HepG2 (cell line): Measurements from ENCODE around the gene CCNF. TPM values are rescaled to one million over a fixed set of nuclear protein-coding genes. Genes with fewer than 3 reads are reported as not detected.

ENCODE experiments used
- BRD4 ChIP-seq: sonication (generic); formaldehyde crosslinking; IDR thresholded peaks from 2 replicates; pipeline ENCODE4 v1.4.0; 2020; ENCODE audit warnings: missing genetic modification reagents
- CBX2 ChIP-seq, 2 experiments: fragments of 200-600 bp in 1 of 2; sonication (generic); formaldehyde crosslinking in 1 of 2; IDR thresholded peaks; 2 replicates each; pipeline versions ENCODE4 v1.7.0 to v1.8.1; 2018 to 2022; ENCODE audit warnings: low read depth in 2 of 2, low read length in 1 of 2, mild to moderate bottlenecking in 1 of 2, missing genetic modification reagents in 1 of 2
- CREM ChIP-seq, 2 experiments: sonication (generic) in 1 of 2; formaldehyde crosslinking in 1 of 2; IDR thresholded peaks; 2 replicates each; pipeline versions ENCODE4 v1.4.0 to v1.6.1; 2016 to 2020; ENCODE audit warnings: antibody characterized with exemption in 1 of 2, mild to moderate bottlenecking in 1 of 2, missing genetic modification reagents in 1 of 2
- HNF4A ChIP-seq: sonication (generic); formaldehyde crosslinking; IDR thresholded peaks from 2 replicates; pipeline ENCODE4 v1.4.0; 2020; ENCODE audit warnings: missing genetic modification reagents
- MEF2D ChIP-seq: sonication (generic); formaldehyde crosslinking; IDR thresholded peaks from 2 replicates; pipeline ENCODE4 v1.5.1; 2020; ENCODE audit warnings: mild to moderate bottlenecking, missing genetic modification reagents
- MXI1 ChIP-seq: IDR thresholded peaks from 3 replicates; pipeline ENCODE4 v1.6.1; 2012; ENCODE audit warnings: low read depth, low read length, inconsistent platforms, borderline replicate concordance
- NAIF1 ChIP-seq: sonication (generic); formaldehyde crosslinking; IDR thresholded peaks from 2 replicates; pipeline ENCODE4 v1.5.0; 2020; ENCODE audit warnings: mild to moderate bottlenecking, missing genetic modification reagents, borderline replicate concordance
- NFKBIZ ChIP-seq: IDR thresholded peaks from 2 replicates; pipeline ENCODE4 v1.6.1; 2018; ENCODE audit warnings: missing genetic modification reagents, missing compliant biosample characterization
- NR2F6 ChIP-seq, 2 experiments: IDR thresholded peaks; 2 replicates each; pipeline ENCODE4 v1.6.1; 2016; ENCODE audit warnings: antibody characterized with exemption in 1 of 2, mild to moderate bottlenecking in 1 of 2
- PHF21A ChIP-seq: sonication (generic); formaldehyde crosslinking; IDR thresholded peaks from 2 replicates; pipeline ENCODE4 v1.5.0; 2020; ENCODE audit warnings: mild to moderate bottlenecking, missing genetic modification reagents
- SOX6 ChIP-seq, 2 experiments: fragments of 450-650 bp in 1 of 2; sonication (generic) in 1 of 2; formaldehyde crosslinking in 1 of 2; IDR thresholded peaks; 2 replicates each; pipeline versions ENCODE4 v1.4.0 to v1.6.1; 2017 to 2020; ENCODE audit warnings: antibody characterized with exemption in 1 of 2, mild to moderate bottlenecking in 1 of 2, missing genetic modification reagents in 1 of 2
- ZBTB38 ChIP-seq: sonication (generic); formaldehyde crosslinking; IDR thresholded peaks from 2 replicates; pipeline ENCODE4 v1.5.1; 2020; ENCODE audit warnings: mild to moderate bottlenecking, missing genetic modification reagents
- ZNF20 ChIP-seq: sonication (generic); formaldehyde crosslinking; IDR thresholded peaks from 2 replicates; pipeline ENCODE4 v1.4.0; 2020; ENCODE audit warnings: mild to moderate bottlenecking, moderate library complexity, missing genetic modification reagents
- ZNF230 ChIP-seq: sonication (generic); formaldehyde crosslinking; IDR thresholded peaks from 2 replicates; pipeline ENCODE4 v1.4.0; 2020; ENCODE audit warnings: mild to moderate bottlenecking, missing genetic modification reagents
- ZNF350 ChIP-seq: sonication (generic); formaldehyde crosslinking; IDR thresholded peaks from 2 replicates; pipeline ENCODE4 v1.4.0; 2020; ENCODE audit warnings: mild to moderate bottlenecking, low read depth, missing genetic modification reagents, borderline replicate concordance
- ZNF589 ChIP-seq: sonication (generic); formaldehyde crosslinking; conservative IDR thresholded peaks from 2 replicates; pipeline ENCODE4 v1.8.0; 2022; ENCODE audit warnings: mild to moderate bottlenecking, moderate library complexity, missing genetic modification reagents
- ZSCAN31 ChIP-seq: sonication (generic); formaldehyde crosslinking; IDR thresholded peaks from 2 replicates; pipeline ENCODE4 v1.5.0; 2020; ENCODE audit warnings: low read depth, mild to moderate bottlenecking, missing genetic modification reagents
- polyA plus RNA-seq, 8 experiments: library from polyadenylated mRNA; depleted of rRNA in 3 of 8; stranded (reverse) in 7 of 8; unstranded in 1 of 8; fragments of >200 nt; fragmentation: Illumina TruSeq in 4 of 8; extraction: Trizol in 4 of 8; gene quantifications; 2 replicates each; pipeline versions ENCODE4 v1.2.1 to v1.2.3, GENCODE V29; 2011 to 2016; ENCODE audit warnings: low read depth in 4 of 8, missing spikeins in 1 of 8, mixed read lengths in 1 of 8; ENCODE audit not compliant: insufficient read depth in 1 of 8
- total RNA-seq, 5 experiments: library from RNA; depleted of rRNA; stranded (reverse); fragments of >200 nt; fragmentation: Illumina TruSeq; extraction: Trizol; gene quantifications; 2 replicates each; pipeline ENCODE4 v1.2.3, GENCODE V29; 2016; ENCODE audit warnings: low read depth in 1 of 5
- TF ChIP-seq, protein P1 (sequence below): sonication (generic); formaldehyde crosslinking; IDR thresholded peaks from 2 replicates; pipeline ENCODE4 v1.4.0; 2020; ENCODE audit warnings: missing genetic modification reagents
- TF ChIP-seq, protein P2 (sequence below): conservative IDR thresholded peaks from 2 replicates; pipeline ENCODE4 v1.6.1; 2018; ENCODE audit warnings: missing genetic modification reagents
- TF ChIP-seq, protein P3 (sequence below): sonication (generic); formaldehyde crosslinking; IDR thresholded peaks from 2 replicates; pipeline ENCODE4 v1.8.0; 2022; ENCODE audit warnings: mild to moderate bottlenecking, missing genetic modification reagents; ENCODE audit not compliant: insufficient replicate concordance
- TF ChIP-seq, protein P4 (sequence below): sonication (generic); formaldehyde crosslinking; IDR thresholded peaks from 2 replicates; pipeline ENCODE4 v1.4.0; 2020; ENCODE audit warnings: missing genetic modification reagents

Gene CCNF
- total and polyA plus RNA-seq, 2 of the 13 experiments (the other 11 are each of a cell fraction or from before 2014, with no cell fraction given) = 6.4 to 22.8 TPM

DNA sequence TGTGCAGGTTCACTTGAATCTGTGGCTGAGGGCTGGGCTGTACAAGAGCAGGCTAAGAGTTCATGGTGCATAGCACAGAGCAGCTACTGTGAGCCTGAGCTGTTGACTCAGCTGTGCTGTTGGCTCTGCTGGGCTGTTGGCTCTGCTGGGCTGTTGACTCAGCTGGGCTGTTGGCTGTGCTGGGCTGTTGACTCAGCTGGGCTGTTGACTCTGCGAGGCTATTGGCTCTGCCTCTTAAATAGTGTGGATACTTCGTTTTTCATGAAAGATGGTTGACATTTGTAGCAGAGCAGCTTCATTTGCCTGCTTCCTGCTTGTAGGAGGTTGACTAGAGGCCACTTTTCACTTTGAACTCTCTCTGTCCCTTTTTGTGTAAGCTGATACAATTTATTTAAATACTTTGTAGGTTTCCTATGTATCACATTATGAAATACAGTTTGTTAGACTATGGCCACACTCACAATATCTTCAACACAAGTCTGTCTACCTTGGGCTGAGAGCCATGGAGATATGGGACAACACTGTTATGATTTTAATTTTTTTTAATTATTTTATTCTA lies 40.3 kb upstream of the CCNF start (continued):
- TF ChIP-seq, protein P1, sequence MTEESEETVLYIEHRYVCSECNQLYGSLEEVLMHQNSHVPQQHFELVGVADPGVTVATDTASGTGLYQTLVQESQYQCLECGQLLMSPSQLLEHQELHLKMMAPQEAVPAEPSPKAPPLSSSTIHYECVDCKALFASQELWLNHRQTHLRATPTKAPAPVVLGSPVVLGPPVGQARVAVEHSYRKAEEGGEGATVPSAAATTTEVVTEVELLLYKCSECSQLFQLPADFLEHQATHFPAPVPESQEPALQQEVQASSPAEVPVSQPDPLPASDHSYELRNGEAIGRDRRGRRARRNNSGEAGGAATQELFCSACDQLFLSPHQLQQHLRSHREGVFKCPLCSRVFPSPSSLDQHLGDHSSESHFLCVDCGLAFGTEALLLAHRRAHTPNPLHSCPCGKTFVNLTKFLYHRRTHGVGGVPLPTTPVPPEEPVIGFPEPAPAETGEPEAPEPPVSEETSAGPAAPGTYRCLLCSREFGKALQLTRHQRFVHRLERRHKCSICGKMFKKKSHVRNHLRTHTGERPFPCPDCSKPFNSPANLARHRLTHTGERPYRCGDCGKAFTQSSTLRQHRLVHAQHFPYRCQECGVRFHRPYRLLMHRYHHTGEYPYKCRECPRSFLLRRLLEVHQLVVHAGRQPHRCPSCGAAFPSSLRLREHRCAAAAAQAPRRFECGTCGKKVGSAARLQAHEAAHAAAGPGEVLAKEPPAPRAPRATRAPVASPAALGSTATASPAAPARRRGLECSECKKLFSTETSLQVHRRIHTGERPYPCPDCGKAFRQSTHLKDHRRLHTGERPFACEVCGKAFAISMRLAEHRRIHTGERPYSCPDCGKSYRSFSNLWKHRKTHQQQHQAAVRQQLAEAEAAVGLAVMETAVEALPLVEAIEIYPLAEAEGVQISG (CRISPR knock-in tag) = peak; percentile 45
- TF ChIP-seq BRD4 (CRISPR knock-in tag) (no peak), ZBTB38 (CRISPR knock-in tag) (peak; percentile 66; the same call in 1 of the 2 replicates), NR2F6 (IDR thresholded peaks at IDR 0.05) (no peak), NR2F6 (CRISPR knock-in tag; IDR thresholded peaks at IDR 0.05) (peak; percentile 61), ZNF350 (CRISPR knock-in tag) (0 out of 2 replicates have a peak, but pooled peaks have one; percentile 35), CREM (IDR thresholded peaks at IDR 0.05) (peak; percentile 20; the same call in 1 of the 2 replicates), CREM (CRISPR knock-in tag; IDR thresholded peaks at IDR 0.05) (no peak), ZNF20 (CRISPR knock-in tag) (no peak), MEF2D (CRISPR knock-in tag) (peak; percentile 37; the same call in 1 of the 2 replicates), ZNF230 (CRISPR knock-in tag) (no peak), NAIF1 (0 out of 2 replicates have a peak, but pooled peaks have one; percentile 13), ZSCAN31 (CRISPR knock-in tag) (peak; percentile 41; the same call in 1 of the 2 replicates), HNF4A (CRISPR knock-in tag) (peak; percentile 82), ZNF589 (no peak), NFKBIZ (no peak), PHF21A (CRISPR knock-in tag) (peak; percentile 75), SOX6 (IDR thresholded peaks at IDR 0.05) (no peak), SOX6 (CRISPR knock-in tag; IDR thresholded peaks at IDR 0.05) (0 out of 2 replicates have a peak, but pooled peaks have one; percentile 37), MXI1 (peak; percentile 39; the same call in 1 of the 3 replicates), CBX2 (IDR thresholded peaks at IDR 0.05; ENCODE audit: low read depth, low read length) (no peak), CBX2 (CRISPR knock-in tag; IDR thresholded peaks at IDR 0.05; ENCODE audit: low read depth) (0 out of 2 replicates have a peak, but pooled peaks have one; percentile 51)
- TF ChIP-seq, protein P2, sequence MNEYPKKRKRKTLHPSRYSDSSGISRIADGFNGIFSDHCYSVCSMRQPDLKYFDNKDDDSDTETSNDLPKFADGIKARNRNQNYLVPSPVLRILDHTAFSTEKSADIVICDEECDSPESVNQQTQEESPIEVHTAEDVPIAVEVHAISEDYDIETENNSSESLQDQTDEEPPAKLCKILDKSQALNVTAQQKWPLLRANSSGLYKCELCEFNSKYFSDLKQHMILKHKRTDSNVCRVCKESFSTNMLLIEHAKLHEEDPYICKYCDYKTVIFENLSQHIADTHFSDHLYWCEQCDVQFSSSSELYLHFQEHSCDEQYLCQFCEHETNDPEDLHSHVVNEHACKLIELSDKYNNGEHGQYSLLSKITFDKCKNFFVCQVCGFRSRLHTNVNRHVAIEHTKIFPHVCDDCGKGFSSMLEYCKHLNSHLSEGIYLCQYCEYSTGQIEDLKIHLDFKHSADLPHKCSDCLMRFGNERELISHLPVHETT (CRISPR knock-in tag) = no peak
- TF ChIP-seq, protein P3, sequence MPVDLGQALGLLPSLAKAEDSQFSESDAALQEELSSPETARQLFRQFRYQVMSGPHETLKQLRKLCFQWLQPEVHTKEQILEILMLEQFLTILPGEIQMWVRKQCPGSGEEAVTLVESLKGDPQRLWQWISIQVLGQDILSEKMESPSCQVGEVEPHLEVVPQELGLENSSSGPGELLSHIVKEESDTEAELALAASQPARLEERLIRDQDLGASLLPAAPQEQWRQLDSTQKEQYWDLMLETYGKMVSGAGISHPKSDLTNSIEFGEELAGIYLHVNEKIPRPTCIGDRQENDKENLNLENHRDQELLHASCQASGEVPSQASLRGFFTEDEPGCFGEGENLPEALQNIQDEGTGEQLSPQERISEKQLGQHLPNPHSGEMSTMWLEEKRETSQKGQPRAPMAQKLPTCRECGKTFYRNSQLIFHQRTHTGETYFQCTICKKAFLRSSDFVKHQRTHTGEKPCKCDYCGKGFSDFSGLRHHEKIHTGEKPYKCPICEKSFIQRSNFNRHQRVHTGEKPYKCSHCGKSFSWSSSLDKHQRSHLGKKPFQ = no peak
- TF ChIP-seq, protein P4, sequence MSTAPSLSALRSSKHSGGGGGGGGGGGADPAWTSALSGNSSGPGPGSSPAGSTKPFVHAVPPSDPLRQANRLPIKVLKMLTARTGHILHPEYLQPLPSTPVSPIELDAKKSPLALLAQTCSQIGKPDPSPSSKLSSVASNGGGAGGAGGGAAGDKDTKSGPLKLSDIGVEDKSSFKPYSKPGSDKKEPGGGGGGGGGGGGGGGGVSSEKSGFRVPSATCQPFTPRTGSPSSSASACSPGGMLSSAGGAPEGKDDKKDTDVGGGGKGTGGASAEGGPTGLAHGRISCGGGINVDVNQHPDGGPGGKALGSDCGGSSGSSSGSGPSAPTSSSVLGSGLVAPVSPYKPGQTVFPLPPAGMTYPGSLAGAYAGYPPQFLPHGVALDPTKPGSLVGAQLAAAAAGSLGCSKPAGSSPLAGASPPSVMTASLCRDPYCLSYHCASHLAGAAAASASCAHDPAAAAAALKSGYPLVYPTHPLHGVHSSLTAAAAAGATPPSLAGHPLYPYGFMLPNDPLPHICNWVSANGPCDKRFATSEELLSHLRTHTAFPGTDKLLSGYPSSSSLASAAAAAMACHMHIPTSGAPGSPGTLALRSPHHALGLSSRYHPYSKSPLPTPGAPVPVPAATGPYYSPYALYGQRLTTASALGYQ (CRISPR knock-in tag) = peak; percentile 61; the same call in 1 of the 2 replicates
